OCI-LY7 (cell line): Measurements from ENCODE around the gene ANLN.

Experiments
- CTCF ChIP-seq: fragments of 200-600 bp; sonication (generic); conservative IDR thresholded peaks from 2 replicates; pipeline ENCODE4 v1.5.1; 2014; ENCODE audit warnings: mild to moderate bottlenecking, antibody characterized with exemption, low read length, moderate library complexity, mixed read lengths
- EZH2phosphoT487 ChIP-seq: fragments of 200-600 bp; sonication (generic); IDR thresholded peaks from 2 replicates; pipeline ENCODE4 v1.6.1; 2018; ENCODE audit warnings: low read depth, borderline replicate concordance, mild to moderate bottlenecking, mixed run types, antibody characterized with exemption, low read length, moderate library complexity, mixed read lengths

GRCh38 chr7:36388423-36388822 is 1.2 kb upstream of the ANLN start:
- no peak for TF ChIP-seq CTCF
- TF ChIP-seq EZH2phosphoT487, result no peak
